Stimulated activated CD4-positive, alpha-beta T cell treated with anti-CD3 and anti-CD28 coated beads, Interleukin-2, amount 100 ng/mL, for 24 hours (primary cell): ENCODE data around the gene USE1.

Experiments
- DNase-seq, 2 donors: peaks; one replicate each; pipeline ENCODE4 v3.0.0-alpha.2; 2020

USE1 gene

DNA sequence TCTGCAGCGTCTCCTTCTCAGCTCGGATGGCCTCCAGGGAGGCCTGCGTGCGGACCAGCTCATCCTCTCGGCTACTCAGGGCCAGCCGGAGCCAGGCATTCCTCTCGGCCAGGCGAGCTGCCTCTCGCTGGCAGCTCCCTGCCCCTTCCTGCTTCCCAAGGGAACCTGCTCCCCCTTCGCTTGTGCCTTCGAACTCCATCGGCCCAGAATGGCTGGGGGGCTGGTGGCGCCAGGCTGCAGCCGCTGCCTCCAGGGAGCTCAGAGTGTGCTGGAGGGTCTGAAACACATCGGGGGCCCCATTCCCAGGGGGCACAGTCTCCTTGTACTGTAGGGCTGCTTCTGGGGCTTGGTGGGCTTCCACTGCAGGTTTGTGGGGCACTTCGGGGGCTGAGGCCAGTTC is 47.4 kb downstream of the USE1 start:
- DNase-seq: no peak

DNA sequence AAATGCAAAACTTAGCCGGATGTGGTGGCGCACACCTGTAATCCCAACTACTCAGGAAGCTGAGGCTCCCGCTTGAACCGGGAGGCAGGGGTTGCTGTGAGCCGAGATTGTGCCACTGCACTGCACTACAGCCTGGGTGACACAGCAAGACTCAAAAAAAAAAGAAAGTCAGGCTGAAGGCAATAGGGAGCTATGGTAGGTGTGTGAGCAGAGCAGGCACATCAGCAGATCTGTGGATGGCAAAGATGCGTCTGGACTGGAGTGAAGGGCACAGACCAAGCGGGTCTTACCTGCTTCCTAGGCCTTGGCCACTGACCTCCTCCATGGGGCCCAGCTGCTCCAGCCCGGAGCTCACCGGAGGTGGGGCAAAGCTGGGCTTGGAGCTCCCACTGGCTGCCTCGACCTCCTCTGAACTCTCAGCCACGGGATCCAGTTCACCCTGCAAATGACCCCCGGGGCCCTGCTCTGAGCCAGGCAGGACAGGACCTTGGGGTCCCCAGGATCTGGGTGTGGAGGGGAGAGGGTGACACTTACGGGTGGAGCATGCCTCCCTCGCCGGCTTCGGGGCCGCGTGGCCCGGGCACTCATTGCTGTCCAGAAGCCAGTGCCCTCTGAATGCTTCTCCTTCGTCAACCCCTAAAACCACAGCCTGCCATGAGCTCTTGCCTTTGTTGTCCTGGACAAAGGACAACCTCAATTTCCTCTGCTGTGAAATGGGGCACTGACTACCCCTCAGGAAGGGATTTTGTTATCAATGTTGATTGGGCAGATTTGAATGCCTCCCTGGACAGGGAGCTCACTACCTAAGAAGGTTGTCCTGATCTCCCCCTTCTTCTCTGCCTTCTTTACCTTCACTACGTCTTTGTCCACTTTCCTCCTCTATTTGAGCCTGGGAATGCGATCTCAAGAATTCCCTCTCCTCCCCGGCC is 48.8 kb downstream of the USE1 start:
- no peak for DNase-seq

DNA sequence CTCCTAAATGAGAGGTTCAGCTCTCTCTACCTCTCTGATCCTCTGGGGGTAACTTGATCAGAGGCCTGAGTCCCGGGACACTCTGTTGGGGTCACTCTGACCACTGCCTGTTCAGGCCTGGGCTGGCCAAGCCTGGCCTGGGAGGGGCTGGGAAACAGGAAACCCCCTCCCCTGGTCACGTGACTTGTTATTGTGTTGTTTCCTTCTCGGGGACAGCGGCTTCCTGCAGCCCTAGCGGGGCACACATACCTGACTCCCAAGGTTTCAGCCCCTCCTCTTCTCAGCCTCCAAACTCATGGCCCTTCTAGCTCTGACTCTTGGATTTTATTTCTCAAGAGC is 49.5 kb downstream of the USE1 start, which contains the start of gene USHBP1:
TSS of gene USHBP1 (minus strand) at position 105 of the 339 bp plus-strand sequence. CDS start 446 bp downstream, outside the sequence.
- DNase-seq: no peak

DNA sequence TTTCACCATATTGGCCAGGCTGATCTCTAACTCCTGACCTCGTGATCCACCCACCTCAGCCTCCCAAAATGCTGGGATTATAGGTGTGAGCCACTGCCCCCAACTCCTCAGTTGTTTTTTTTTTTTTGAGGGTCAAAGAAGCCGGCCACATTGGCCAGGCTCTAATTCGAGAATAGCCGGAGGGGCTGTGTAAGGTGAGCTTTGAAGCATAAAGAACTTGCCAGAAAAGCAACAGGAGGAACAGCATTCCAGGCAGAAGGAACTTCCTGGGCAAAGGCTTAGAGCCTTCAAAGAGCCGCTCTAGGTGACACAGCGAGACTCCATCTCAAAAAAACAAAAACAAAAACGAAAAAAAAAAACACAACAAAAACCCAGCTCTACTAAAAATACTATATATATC is 50.9 kb downstream of the USE1 start:
- DNase-seq: no peak

GRCh38 chr19:17266589-17266974 is 51.4 kb downstream of the USE1 start:
- no peak for DNase-seq

DNA sequence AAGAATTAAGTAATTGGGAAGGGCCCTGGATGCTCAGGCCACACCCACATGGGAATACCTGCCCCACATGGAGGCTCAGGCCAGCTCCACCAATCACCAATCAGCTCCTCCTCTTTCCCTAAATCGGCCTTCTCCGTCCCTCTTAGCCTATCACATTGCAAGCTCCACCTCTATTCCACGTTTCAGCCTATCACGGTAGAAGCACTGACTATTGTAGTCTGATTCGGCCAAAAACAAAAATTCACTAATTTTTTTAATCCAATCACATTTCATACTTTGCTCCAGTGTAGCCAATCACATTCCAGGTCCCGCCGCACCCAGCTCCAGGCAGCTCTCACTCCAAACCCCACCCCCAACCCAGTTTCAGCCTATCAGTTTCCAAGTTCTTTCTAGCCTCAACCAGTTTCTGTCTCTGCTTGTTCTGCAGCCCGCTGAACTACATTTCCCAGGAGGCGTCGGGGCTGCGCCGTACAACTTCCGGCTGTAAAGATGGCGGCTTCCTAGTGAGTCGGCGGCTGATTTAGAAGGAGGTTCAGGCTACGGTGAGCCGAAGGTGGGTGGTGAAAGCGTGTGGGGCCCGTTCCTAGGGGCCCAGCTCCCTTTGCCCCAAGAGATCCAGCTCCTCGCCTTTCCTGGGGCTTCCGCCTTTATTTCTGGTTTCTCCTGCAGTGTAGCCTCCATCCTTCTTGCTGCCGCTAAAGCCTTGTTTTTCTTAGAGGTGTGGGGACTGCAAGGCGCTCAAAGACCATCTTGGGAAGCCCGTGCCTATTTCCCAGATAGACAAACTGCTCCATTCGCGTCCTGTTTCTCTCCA is 52.0 kb downstream of the USE1 start, which contains the start of gene BABAM1:
TSS of gene BABAM1 (plus strand) at position 469 of the 814 bp plus-strand sequence. CDS start 1,364 bp downstream, outside the sequence.
- DNase-seq: peak; percentile 91 to 95

- no peak for DNase-seq
These were observed 53.6 kb downstream of the USE1 start for GRCh38 chr19:17268754-17269153.
